ENCODE data around the gene TTC5. TPM values are rescaled to one million over a fixed set of nuclear protein-coding genes. Genes with fewer than 3 reads are reported as not detected.

The TTC5 gene
- total RNA-seq: 10 to 100 TPM in 2 of 5 donors, 1 to 10 TPM in 3; 2.3 to 30.3 (median 6.2) TPM
- polyA plus RNA-seq: 1 to 10 TPM; 2.9 to 5.0 (median 3.8) TPM
- long read RNA-seq, donor 1, full-length matches to known transcripts: 2 of 2 reads
- long read RNA-seq, donor 1, partial matches to known transcripts: 0 of 2 reads
- long read RNA-seq, donor 1, other reads (novel, unspliced or antisense): 0 of 2 reads
- long read RNA-seq, donor 2, full-length matches to known transcripts: 5 of 11 reads
- long read RNA-seq, donor 2, partial matches to known transcripts: 6 of 11 reads
- long read RNA-seq, donor 2, other reads (novel, unspliced or antisense): 0 of 11 reads
- long read RNA-seq, donor 3: 0 reads
- long read RNA-seq, donor 4: 0 reads
- long read RNA-seq, donor 5, full-length matches to known transcripts: 6 of 6 reads
- long read RNA-seq, donor 5, partial matches to known transcripts: 0 of 6 reads
- long read RNA-seq, donor 5, other reads (novel, unspliced or antisense): 0 of 6 reads
- long read RNA-seq, donor 6, full-length matches to known transcripts: 16 of 25 reads
- long read RNA-seq, donor 6, partial matches to known transcripts: 9 of 25 reads
- long read RNA-seq, donor 6, other reads (novel, unspliced or antisense): 0 of 25 reads
- long read RNA-seq, donor 7, full-length matches to known transcripts: 3 of 3 reads
- long read RNA-seq, donor 7, partial matches to known transcripts: 0 of 3 reads
- long read RNA-seq, donor 7, other reads (novel, unspliced or antisense): 0 of 3 reads
- long read RNA-seq, donor 8, full-length matches to known transcripts: 3 of 3 reads
- long read RNA-seq, donor 8, partial matches to known transcripts: 0 of 3 reads
- long read RNA-seq, donor 8, other reads (novel, unspliced or antisense): 0 of 3 reads
- long read RNA-seq, donor 9, full-length matches to known transcripts: 2 of 2 reads
- long read RNA-seq, donor 9, partial matches to known transcripts: 0 of 2 reads
- long read RNA-seq, donor 9, other reads (novel, unspliced or antisense): 0 of 2 reads
- long read RNA-seq, donor 10, full-length matches to known transcripts: 1 of 1 reads
- long read RNA-seq, donor 10, partial matches to known transcripts: 0 of 1 reads
- long read RNA-seq, donor 10, other reads (novel, unspliced or antisense): 0 of 1 reads

- 0 to 1% (median 1%) methylated on average over 27 of the region's 27 CpGs for WGBS, 5 donors
- peak within 1 kb of the TSS; percentile 58 to 98 (median 76) for H3K4me3 ChIP-seq
- intact Hi-C loops (cut with DNase I; ENCODE audit: low total_unique reads): no loop called here
Measured at GRCh38 chr14:20305265-20306078, at the start of gene TTC5. TTC5 (minus strand) TSS chr14:20305951; CDS start chr14:20305937, 14 bp downstream.

GRCh38 chr14:20350860-20351259 is 45.1 kb upstream of the TTC5 start:
- no peak overlapping the region for H3K27ac ChIP-seq
- H3K4me3 ChIP-seq: no peak overlapping the region
- H3K4me1 ChIP-seq: no peaks in the 10 kb centered on the region
- peaks cover 38 to 99% (median 96%) of the 10 kb centered on the region in 4 donors for H3K36me3 ChIP-seq
- no peaks in the 10 kb centered on the region for H3K27me3 ChIP-seq
- no peaks in the 10 kb centered on the region for H3K9me3 ChIP-seq
- no peak for DNase-seq
- intact Hi-C loops (cut with DNase I; ENCODE audit: low total_unique reads): no loop called here
- TF ChIP-seq POLR2AphosphoS5 (IDR thresholded peaks at IDR 0.05): no peak

More at GRCh38 chr14:20305265-20306078, at the start of gene TTC5:
- Histone ChIP-seq H3K9me3 (no peaks in the 10 kb centered on the region), H3K27me3 (no peaks in the 10 kb centered on the region), H3K4me1 (peaks cover 13 to 26% (median 21%) of the 10 kb centered on the region in 4 donors), H3K36me3 (peaks cover 0 to 19% (median 16%) of the 10 kb centered on the region in 4 donors), H3K27ac (peak within 1 kb of the TSS; percentile 25 to 77 (median 56))
- TF ChIP-seq CTCF (IDR thresholded peaks at IDR 0.05) (peak in 5 of 7 experiments; percentile 75 to 89 (median 81)), POLR2A (IDR thresholded peaks at IDR 0.05) (no peak), POLR2AphosphoS5 (IDR thresholded peaks at IDR 0.05) (peak; percentile 36 to 74 (median 66)), EP300 (IDR thresholded peaks at IDR 0.05) (no peak)
- DNase-seq: peak; percentile 85 to 96

GRCh38 chr14:20350282-20350681 is 44.5 kb upstream of the TTC5 start:
- peaks cover 0 to under 1% (median 0%) of the 10 kb centered on the region in 4 donors for H3K4me1 ChIP-seq
- intact Hi-C loops (cut with DNase I; ENCODE audit: low total_unique reads): no loop called here
- peaks cover 36 to 99% (median 96%) of the 10 kb centered on the region in 4 donors for H3K36me3 ChIP-seq
- DNase-seq: no peak
- no peak for TF ChIP-seq EP300 (IDR thresholded peaks at IDR 0.05)
- no peak for TF ChIP-seq CTCF (IDR thresholded peaks at IDR 0.05)
- TF ChIP-seq POLR2AphosphoS5 (IDR thresholded peaks at IDR 0.05): no peak
- TF ChIP-seq POLR2A (IDR thresholded peaks at IDR 0.05): no peak
- 84 to 95% (median 89%) methylated on average over 2 of the region's 2 CpGs for WGBS, 5 donors
- no peaks in the 10 kb centered on the region for H3K27me3 ChIP-seq
- H3K27ac ChIP-seq: no peak overlapping the region
- H3K4me3 ChIP-seq: no peak overlapping the region
- no peaks in the 10 kb centered on the region for H3K9me3 ChIP-seq

GRCh38 chr14:20347747-20348146 is 42.0 kb upstream of the TTC5 start:
- H3K27ac ChIP-seq: no peak overlapping the region

More at GRCh38 chr14:20347747-20348146, 42.0 kb upstream of the TTC5 start:
- H3K9me3 ChIP-seq: no peaks in the 10 kb centered on the region
- no peak overlapping the region for H3K4me3 ChIP-seq
- peaks cover 17 to 79% (median 73%) of the 10 kb centered on the region in 4 donors for H3K36me3 ChIP-seq
- TF ChIP-seq EP300 (IDR thresholded peaks at IDR 0.05) (no peak), CTCF (IDR thresholded peaks at IDR 0.05) (no peak), POLR2A (IDR thresholded peaks at IDR 0.05) (no peak), POLR2AphosphoS5 (IDR thresholded peaks at IDR 0.05) (no peak)
- WGBS, 5 donors: 93 to 99% (median 95%) methylated on average over 3 of the region's 3 CpGs
- DNase-seq: no peak
- intact Hi-C loops (cut with DNase I; ENCODE audit: low total_unique reads): no loop called here
- peaks cover 5 to 17% (median 11%) of the 10 kb centered on the region in 4 donors for H3K4me1 ChIP-seq
- H3K27me3 ChIP-seq: no peaks in the 10 kb centered on the region

Measured in stomach (tissue), 19 donors.